Neural cell (in vitro differentiated cells): Measurements from ENCODE around the gene SHROOM4. TPM values are rescaled to one million over a fixed set of nuclear protein-coding genes. Genes with fewer than 3 reads are reported as not detected.

ENCODE experiments used
- H2AFZ ChIP-seq: fragments of 200-600, 300-800 bp; sonication (generic), shearing (Covaris generic); 2 replicates; pipeline ENCODE4 v1.6.0; 2014; ENCODE audit warnings: low read depth, mild to moderate bottlenecking, antibody characterized with exemption, low read length, moderate library complexity
- H3F3A ChIP-seq: fragments of 200-600 bp; shearing (Covaris generic); 2 replicates; pipeline ENCODE4 v1.6.1; 2016; ENCODE audit warnings: mild to moderate bottlenecking, moderate library complexity, mixed read lengths, antibody characterized with exemption, low read length; ENCODE audit not compliant: insufficient read depth, poor library complexity, severe bottlenecking
- H3K27ac ChIP-seq: fragments of 200-600, 300-800 bp; sonication (generic), shearing (Covaris generic); 2 replicates; pipeline ENCODE4 v1.5.1; 2014; ENCODE audit warnings: mild to moderate bottlenecking, low read length, moderate library complexity
- H3K27me3 ChIP-seq: fragments of 300-800, 200-600 bp; sonication (generic), shearing (Covaris generic); 2 replicates; pipeline ENCODE4 v1.6.0; 2014; ENCODE audit warnings: mild to moderate bottlenecking, low read depth, low read length, moderate library complexity; ENCODE audit not compliant: insufficient read depth
- H3K36me3 ChIP-seq: fragments of 300-800, 200-600 bp; sonication (generic), shearing (Covaris generic); 2 replicates; pipeline ENCODE4 v1.5.1; 2014; ENCODE audit warnings: mild to moderate bottlenecking, antibody characterized with exemption, low read length, moderate library complexity; ENCODE audit not compliant: insufficient read depth
- H3K4me2 ChIP-seq: fragments of 300-800, 200-600 bp; sonication (generic), shearing (Covaris generic); 2 replicates; pipeline ENCODE4 v1.6.0; 2014; ENCODE audit warnings: mild to moderate bottlenecking, low read length
- H3K4me3 ChIP-seq: fragments of 300-800, 200-600 bp; sonication (generic), shearing (Covaris generic); 2 replicates; pipeline ENCODE4 v1.5.1; 2014; ENCODE audit warnings: mild to moderate bottlenecking, low read length, moderate library complexity
- H3K79me2 ChIP-seq: fragments of 200-600 bp; shearing (Covaris generic); replicated peaks from 2 replicates; pipeline ENCODE4 v1.6.0; 2014; ENCODE audit warnings: mild to moderate bottlenecking, low read length, moderate library complexity; ENCODE audit not compliant: insufficient read depth
- H3K9ac ChIP-seq: fragments of 300-800, 200-600 bp; sonication (generic), shearing (Covaris generic); 2 replicates; pipeline ENCODE4 v1.6.1; 2016; ENCODE audit warnings: mild to moderate bottlenecking, low read length, mixed read lengths
- H3K9me2 ChIP-seq: fragments of 200-600 bp; shearing (Covaris generic); 2 replicates; pipeline ENCODE4 v1.6.1; 2016; ENCODE audit warnings: mild to moderate bottlenecking, low read length, mixed read lengths; ENCODE audit not compliant: insufficient read depth
- H3K9me3 ChIP-seq: fragments of 200-600, 300-800 bp; sonication (generic), shearing (Covaris generic); 2 replicates; pipeline ENCODE4 v1.6.1; 2016; ENCODE audit warnings: mild to moderate bottlenecking, mixed run types, low read length, moderate library complexity, mixed read lengths
- H4K20me1 ChIP-seq: fragments of 200-600 bp; shearing (Covaris generic); 2 replicates; pipeline ENCODE4 v1.6.1; 2016; ENCODE audit warnings: mild to moderate bottlenecking, mixed run types; ENCODE audit not compliant: insufficient read depth
- CTCF ChIP-seq: fragments of 450-650 bp; IDR thresholded peaks from 2 replicates; pipeline ENCODE4 v1.5.1; 2014; ENCODE audit warnings: antibody characterized with exemption, mild to moderate bottlenecking, moderate library complexity; ENCODE audit not compliant: poor library complexity, severe bottlenecking
- EP300 ChIP-seq: fragments of 450-650 bp; conservative IDR thresholded peaks from 2 replicates; pipeline ENCODE4 v1.6.1; 2014; ENCODE audit warnings: antibody characterized with exemption, mild to moderate bottlenecking, moderate library complexity; ENCODE audit not compliant: poor library complexity, severe bottlenecking
- EZH2 ChIP-seq: fragments of 200-600, 300-800 bp; shearing (Covaris generic), sonication (generic); IDR thresholded peaks from 2 replicates; pipeline ENCODE4 v1.6.1; 2014; ENCODE audit warnings: antibody characterized with exemption, low read length, borderline replicate concordance, mild to moderate bottlenecking; ENCODE audit not compliant: insufficient read depth, poor library complexity, severe bottlenecking
- MXI1 ChIP-seq: fragments of 450-650 bp; conservative IDR thresholded peaks from 2 replicates; pipeline ENCODE4 v1.6.1; 2014; ENCODE audit warnings: antibody characterized with exemption, mild to moderate bottlenecking; ENCODE audit not compliant: poor library complexity, severe bottlenecking
- POLR2AphosphoS5 ChIP-seq: IDR thresholded peaks from 2 replicates; pipeline ENCODE4 v1.6.1; 2012
- RAD21 ChIP-seq: fragments of 450-650 bp; conservative IDR thresholded peaks from 2 replicates; pipeline ENCODE4 v1.6.1; 2014; ENCODE audit warnings: antibody characterized with exemption, mild to moderate bottlenecking, moderate library complexity
- REST ChIP-seq: IDR thresholded peaks from 2 replicates; pipeline ENCODE4 v1.6.1; 2012; ENCODE audit warnings: borderline replicate concordance
- SMC3 ChIP-seq: fragments of 450-650 bp; conservative IDR thresholded peaks from 2 replicates; pipeline ENCODE4 v1.6.1; 2014; ENCODE audit warnings: antibody characterized with exemption, mild to moderate bottlenecking, moderate library complexity; ENCODE audit not compliant: poor library complexity
- TAF1 ChIP-seq: IDR thresholded peaks from 2 replicates; pipeline ENCODE4 v1.6.1; 2012; ENCODE audit warnings: low read depth
- polyA plus RNA-seq: library from polyadenylated mRNA; depleted of rRNA; stranded (reverse); fragments of >200 nt; gene quantifications from 2 replicates; pipeline ENCODE4 v1.2.3, GENCODE V29; 2014

Gene SHROOM4
- polyA plus RNA-seq, 1 donor from 2014 or later, result 1.4 TPM

- no peak overlapping the region for H3K9ac ChIP-seq
- no peaks in the 10 kb centered on the region for H3K9me2 ChIP-seq
- no peak overlapping the region for H3K4me3 ChIP-seq
- TF ChIP-seq MXI1 (no peak), EP300 (no peak), EZH2 (no peak), TAF1 (no peak), SMC3 (no peak), CTCF (no peak), RAD21 (no peak), REST (no peak), POLR2AphosphoS5 (no peak)
- no peaks in the 10 kb centered on the region for H3K36me3 ChIP-seq
- H2AFZ ChIP-seq, result no peak overlapping the region
- no peaks in the 10 kb centered on the region for H3K27me3 ChIP-seq
- H3K9me3 ChIP-seq, result no peaks in the 10 kb centered on the region
- H3K4me2 ChIP-seq, result no peak overlapping the region
- no peaks in the 10 kb centered on the region for H4K20me1 ChIP-seq
- H3K79me2 ChIP-seq, result no peaks in the 10 kb centered on the region
- no peaks in the 10 kb centered on the region for H3F3A ChIP-seq
- H3K27ac ChIP-seq, result no peak overlapping the region
Measured at GRCh38 chrX:50614460-50614859, 199.5 kb downstream of the SHROOM4 start.

GRCh38 chrX:50613846-50614245, 200.1 kb downstream of the SHROOM4 start:
- H3F3A ChIP-seq, result no peaks in the 10 kb centered on the region
- no peak overlapping the region for H3K4me3 ChIP-seq
- no peaks in the 10 kb centered on the region for H3K79me2 ChIP-seq
- H3K27me3 ChIP-seq, result no peaks in the 10 kb centered on the region
- H3K9me2 ChIP-seq, result no peaks in the 10 kb centered on the region
- H3K36me3 ChIP-seq, result no peaks in the 10 kb centered on the region
- H3K9me3 ChIP-seq, result no peaks in the 10 kb centered on the region
- no peaks in the 10 kb centered on the region for H4K20me1 ChIP-seq
- H3K4me2 ChIP-seq, result no peak overlapping the region
- no peak for TF ChIP-seq MXI1
- TF ChIP-seq SMC3, result no peak
- no peak for TF ChIP-seq CTCF
- TF ChIP-seq EP300, result no peak
- no peak for TF ChIP-seq EZH2
- no peak for TF ChIP-seq RAD21
- TF ChIP-seq POLR2AphosphoS5, result no peak
- TF ChIP-seq REST, result no peak
- no peak for TF ChIP-seq TAF1
- no peak overlapping the region for H3K9ac ChIP-seq
- no peak overlapping the region for H2AFZ ChIP-seq
- no peak overlapping the region for H3K27ac ChIP-seq
